ENCODE results near the gene AGO4.

The AGO4 gene

GRCh38 chr1:35807614-35808449, at the start of gene AGO4:
TSS of gene AGO4 (plus strand) at chr1:35808016. CDS start at chr1:35808417, 401 bp downstream.
- Histone ChIP-seq H3K4me1 (ENCODE audit: low read length) (peaks cover 4% of the 10 kb centered on the region), H3K9ac (ENCODE audit: low read length) (peak within 1 kb of the TSS; percentile 70), H3K9me2 (replicated peaks; ENCODE audit: insufficient read depth, low read length) (no peaks in the 10 kb centered on the region), H3K79me2 (ENCODE audit: low read length) (no peaks in the 10 kb centered on the region), H3K9me3 (replicated peaks; ENCODE audit: insufficient read depth, low read length) (no peaks in the 10 kb centered on the region), H3K4me3 (ENCODE audit: low read length) (peak within 1 kb of the TSS; percentile 84), H3F3A (ENCODE audit: insufficient read depth, low read length) (0 out of 2 replicates have a peak, but pooled peaks cover 6% of the 10 kb centered on the region), H3K27ac (ENCODE audit: low read length) (no peak within 1 kb of the TSS), H2AFZ (ENCODE audit: low read length) (peak within 1 kb of the TSS; percentile 67), H3K27me3 (replicated peaks; ENCODE audit: insufficient read depth, low read length) (no peaks in the 10 kb centered on the region), H3K36me3 (replicated peaks; ENCODE audit: insufficient read depth, low read length) (no peaks in the 10 kb centered on the region), H3K4me2 (ENCODE audit: low read depth, low read length) (peak within 1 kb of the TSS; percentile 58), H4K20me1 (ENCODE audit: insufficient read depth, low read length) (no peaks in the 10 kb centered on the region)
- TF ChIP-seq EZH2 (optimal IDR thresholded peaks at IDR 0.05; ENCODE audit: low read depth, low read length) (no peak), EZH2phosphoT487 (IDR thresholded peaks at IDR 0.05; ENCODE audit: low read length) (no peak)
- TF ChIP-seq, protein P1, sequence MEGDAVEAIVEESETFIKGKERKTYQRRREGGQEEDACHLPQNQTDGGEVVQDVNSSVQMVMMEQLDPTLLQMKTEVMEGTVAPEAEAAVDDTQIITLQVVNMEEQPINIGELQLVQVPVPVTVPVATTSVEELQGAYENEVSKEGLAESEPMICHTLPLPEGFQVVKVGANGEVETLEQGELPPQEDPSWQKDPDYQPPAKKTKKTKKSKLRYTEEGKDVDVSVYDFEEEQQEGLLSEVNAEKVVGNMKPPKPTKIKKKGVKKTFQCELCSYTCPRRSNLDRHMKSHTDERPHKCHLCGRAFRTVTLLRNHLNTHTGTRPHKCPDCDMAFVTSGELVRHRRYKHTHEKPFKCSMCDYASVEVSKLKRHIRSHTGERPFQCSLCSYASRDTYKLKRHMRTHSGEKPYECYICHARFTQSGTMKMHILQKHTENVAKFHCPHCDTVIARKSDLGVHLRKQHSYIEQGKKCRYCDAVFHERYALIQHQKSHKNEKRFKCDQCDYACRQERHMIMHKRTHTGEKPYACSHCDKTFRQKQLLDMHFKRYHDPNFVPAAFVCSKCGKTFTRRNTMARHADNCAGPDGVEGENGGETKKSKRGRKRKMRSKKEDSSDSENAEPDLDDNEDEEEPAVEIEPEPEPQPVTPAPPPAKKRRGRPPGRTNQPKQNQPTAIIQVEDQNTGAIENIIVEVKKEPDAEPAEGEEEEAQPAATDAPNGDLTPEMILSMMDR (IDR thresholded peaks at IDR 0.05; ENCODE audit: low read length): no peak
- peak; percentile 19 for DNase-seq

DNA sequence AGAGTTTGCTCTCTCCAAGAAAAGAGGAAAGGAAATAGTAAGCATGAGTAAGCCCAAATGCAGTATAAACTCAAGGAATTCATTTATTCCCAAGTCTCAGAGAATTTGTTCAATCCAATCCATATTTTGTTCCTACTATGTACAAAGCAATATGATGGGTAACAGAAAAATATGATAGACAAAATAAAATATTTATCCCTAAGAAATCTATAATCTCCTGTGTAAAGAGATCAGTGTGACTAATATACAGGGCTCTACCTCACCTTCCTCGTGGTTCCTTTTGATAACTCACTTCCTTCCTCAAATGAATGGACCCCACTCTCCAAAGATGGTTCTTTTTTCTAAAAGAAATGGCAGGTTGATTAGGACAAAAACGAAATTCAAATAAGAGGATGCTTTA, 45.7 kb upstream of the AGO4 start:
- H3K27ac ChIP-seq (ENCODE audit: low read length): no peak overlapping the region
- peaks cover 5% of the 10 kb centered on the region for H3K4me1 ChIP-seq (ENCODE audit: low read length)
- no peaks in the 10 kb centered on the region for H3K9me3 ChIP-seq (replicated peaks; ENCODE audit: insufficient read depth, low read length)
- no peak overlapping the region for H2AFZ ChIP-seq (ENCODE audit: low read length)
- no peaks in the 10 kb centered on the region for H3K27me3 ChIP-seq (replicated peaks; ENCODE audit: insufficient read depth, low read length)
- no peak for DNase-seq
- TF ChIP-seq, protein P1 (IDR thresholded peaks at IDR 0.05; ENCODE audit: low read length): no peak
- TF ChIP-seq EZH2phosphoT487 (IDR thresholded peaks at IDR 0.05; ENCODE audit: low read length) (no peak), EZH2 (optimal IDR thresholded peaks at IDR 0.05; ENCODE audit: low read depth, low read length) (no peak)
- peaks cover 42% of the 10 kb centered on the region for H3K79me2 ChIP-seq (ENCODE audit: low read length)
- no peaks in the 10 kb centered on the region for H3K9me2 ChIP-seq (replicated peaks; ENCODE audit: insufficient read depth, low read length)
- H3K36me3 ChIP-seq (replicated peaks; ENCODE audit: insufficient read depth, low read length): peaks cover 14% of the 10 kb centered on the region
- H3K4me3 ChIP-seq (ENCODE audit: low read length): no peak overlapping the region
- H3F3A ChIP-seq (ENCODE audit: insufficient read depth, low read length): no peaks in the 10 kb centered on the region
- H3K4me2 ChIP-seq (ENCODE audit: low read depth, low read length): no peak overlapping the region
- H4K20me1 ChIP-seq (ENCODE audit: insufficient read depth, low read length): no peaks in the 10 kb centered on the region
- no peak overlapping the region for H3K9ac ChIP-seq (ENCODE audit: low read length)

DNA sequence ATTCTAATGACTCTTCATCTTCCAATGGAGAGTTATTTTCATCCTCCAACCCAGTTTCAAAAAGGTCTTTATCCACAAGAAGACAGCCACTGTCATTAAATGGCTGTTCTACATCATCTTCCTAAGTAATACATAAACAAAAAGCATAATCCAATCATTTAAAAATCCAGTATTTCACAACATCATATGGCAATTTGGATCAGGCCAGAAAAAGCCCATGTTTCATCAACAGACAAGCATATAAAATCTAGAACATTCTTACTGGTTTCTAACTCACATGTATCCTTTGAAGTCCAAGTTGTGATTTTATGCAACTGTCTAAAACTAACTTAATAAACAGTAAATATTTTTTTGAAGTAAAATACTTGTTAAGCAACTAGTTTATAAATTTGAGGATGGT, 44.6 kb upstream of the AGO4 start:
- no peak overlapping the region for H3K9ac ChIP-seq (ENCODE audit: low read length)
- H3K9me2 ChIP-seq (replicated peaks; ENCODE audit: insufficient read depth, low read length): no peaks in the 10 kb centered on the region
- H4K20me1 ChIP-seq (ENCODE audit: insufficient read depth, low read length): no peaks in the 10 kb centered on the region
- H3K79me2 ChIP-seq (ENCODE audit: low read length): peaks cover 53% of the 10 kb centered on the region
- no peaks in the 10 kb centered on the region for H3F3A ChIP-seq (ENCODE audit: insufficient read depth, low read length)
- H3K36me3 ChIP-seq (replicated peaks; ENCODE audit: insufficient read depth, low read length): peaks cover 17% of the 10 kb centered on the region
- no peaks in the 10 kb centered on the region for H3K9me3 ChIP-seq (replicated peaks; ENCODE audit: insufficient read depth, low read length)
- no peak for DNase-seq
- no peak overlapping the region for H3K4me3 ChIP-seq (ENCODE audit: low read length)
- no peak overlapping the region for H2AFZ ChIP-seq (ENCODE audit: low read length)
- H3K4me1 ChIP-seq (ENCODE audit: low read length): peaks cover 4% of the 10 kb centered on the region; the same call in 1 of the 2 replicates
- no peaks in the 10 kb centered on the region for H3K27me3 ChIP-seq (replicated peaks; ENCODE audit: insufficient read depth, low read length)
- no peak overlapping the region for H3K27ac ChIP-seq (ENCODE audit: low read length)
- H3K4me2 ChIP-seq (ENCODE audit: low read depth, low read length): no peak overlapping the region
- TF ChIP-seq, protein P1 (IDR thresholded peaks at IDR 0.05; ENCODE audit: low read length): no peak
- TF ChIP-seq EZH2phosphoT487 (IDR thresholded peaks at IDR 0.05; ENCODE audit: low read length) (no peak), EZH2 (optimal IDR thresholded peaks at IDR 0.05; ENCODE audit: low read depth, low read length) (no peak)
